GM18499 (cell line): ENCODE data around the gene PTH1R.

Experiments used
- ATAC-seq: cut with Tn5 transposase; IDR thresholded peaks from one replicate; pipeline ENCODE4 v1.9.1; 2021; ENCODE audit warnings: moderate number of reproducible peaks; ENCODE audit not compliant: insufficient read depth, unreplicated experiment

The PTH1R gene

DNA sequence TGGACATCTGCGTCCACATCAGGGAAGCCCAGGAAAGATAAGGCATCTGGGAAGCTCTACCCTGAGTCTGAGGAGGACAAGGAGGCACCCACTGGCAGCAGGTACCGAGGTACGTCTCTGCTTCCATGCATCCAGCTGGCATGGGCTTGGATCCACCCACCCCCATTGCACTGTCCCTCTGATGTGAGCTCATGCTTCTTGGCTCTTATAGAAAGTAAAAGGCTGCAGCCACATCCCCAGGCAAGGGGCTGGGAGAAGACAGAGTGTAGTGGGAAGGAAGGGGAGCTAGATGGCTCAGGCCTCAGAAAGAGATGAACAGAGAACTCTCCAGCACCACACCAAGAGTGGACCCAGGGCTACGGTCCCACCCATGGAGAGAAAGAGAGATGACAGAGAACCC lies 18.2 kb downstream of the PTH1R start:
- no peak for ATAC-seq

DNA sequence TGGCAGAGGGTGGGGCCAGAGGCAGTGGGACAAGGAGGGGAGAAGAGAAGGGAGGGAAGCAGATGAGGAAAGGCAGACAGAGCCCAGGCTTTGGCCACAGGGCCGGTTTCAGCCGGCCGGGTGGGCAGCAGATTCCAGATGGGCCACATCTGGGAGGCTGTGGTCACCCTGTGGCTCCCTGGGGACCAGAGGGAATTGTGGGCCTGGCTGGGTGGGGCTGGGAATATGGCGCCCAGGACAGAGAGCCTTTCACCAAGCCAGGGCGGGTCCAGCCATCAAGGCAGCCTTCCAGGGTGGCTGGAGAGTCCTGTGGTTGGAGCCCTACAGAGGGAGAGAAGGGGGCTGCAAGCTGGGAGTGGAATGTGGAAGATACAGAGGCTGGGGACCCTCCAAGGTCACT lies 18.9 kb downstream of the PTH1R start:
- ATAC-seq, result no peak

DNA sequence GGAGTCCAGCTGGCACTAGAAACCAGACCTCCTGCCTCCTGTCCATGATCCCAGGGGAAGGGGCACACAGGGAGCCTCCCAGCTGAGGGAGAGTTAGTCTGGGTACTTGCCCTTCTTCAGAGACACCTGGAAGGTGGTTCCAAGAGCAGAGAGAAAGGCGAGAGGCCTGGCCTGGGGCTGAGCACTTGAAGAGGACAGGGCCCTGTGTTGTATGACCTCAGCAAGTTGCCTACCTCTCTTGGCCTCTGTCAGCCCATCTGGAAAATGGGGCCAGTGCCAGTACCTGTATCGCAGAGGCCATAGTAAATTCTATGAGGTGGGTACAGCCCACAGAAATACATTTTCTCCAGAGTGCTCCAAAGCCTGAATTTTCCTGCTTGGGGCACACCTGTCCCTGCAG lies 19.5 kb downstream of the PTH1R start:
- ATAC-seq, result no peak

DNA sequence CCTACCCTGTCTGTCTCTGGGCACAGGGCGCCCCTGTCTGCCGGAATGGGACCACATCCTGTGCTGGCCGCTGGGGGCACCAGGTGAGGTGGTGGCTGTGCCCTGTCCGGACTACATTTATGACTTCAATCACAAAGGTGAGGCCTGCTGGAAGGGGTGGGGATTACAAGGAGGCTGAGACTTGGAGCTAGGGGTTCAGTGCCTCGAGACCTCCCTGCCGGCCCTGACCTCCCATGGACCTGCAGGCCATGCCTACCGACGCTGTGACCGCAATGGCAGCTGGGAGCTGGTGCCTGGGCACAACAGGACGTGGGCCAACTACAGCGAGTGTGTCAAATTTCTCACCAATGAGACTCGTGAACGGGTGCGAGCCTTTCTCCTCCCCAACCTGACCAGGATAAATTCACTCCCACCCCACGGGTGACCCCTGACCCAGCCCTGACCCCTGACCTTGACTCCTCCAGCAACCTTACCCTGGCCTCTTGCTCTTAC lies 20.4 kb downstream of the PTH1R start:
- ATAC-seq, result no peak

DNA sequence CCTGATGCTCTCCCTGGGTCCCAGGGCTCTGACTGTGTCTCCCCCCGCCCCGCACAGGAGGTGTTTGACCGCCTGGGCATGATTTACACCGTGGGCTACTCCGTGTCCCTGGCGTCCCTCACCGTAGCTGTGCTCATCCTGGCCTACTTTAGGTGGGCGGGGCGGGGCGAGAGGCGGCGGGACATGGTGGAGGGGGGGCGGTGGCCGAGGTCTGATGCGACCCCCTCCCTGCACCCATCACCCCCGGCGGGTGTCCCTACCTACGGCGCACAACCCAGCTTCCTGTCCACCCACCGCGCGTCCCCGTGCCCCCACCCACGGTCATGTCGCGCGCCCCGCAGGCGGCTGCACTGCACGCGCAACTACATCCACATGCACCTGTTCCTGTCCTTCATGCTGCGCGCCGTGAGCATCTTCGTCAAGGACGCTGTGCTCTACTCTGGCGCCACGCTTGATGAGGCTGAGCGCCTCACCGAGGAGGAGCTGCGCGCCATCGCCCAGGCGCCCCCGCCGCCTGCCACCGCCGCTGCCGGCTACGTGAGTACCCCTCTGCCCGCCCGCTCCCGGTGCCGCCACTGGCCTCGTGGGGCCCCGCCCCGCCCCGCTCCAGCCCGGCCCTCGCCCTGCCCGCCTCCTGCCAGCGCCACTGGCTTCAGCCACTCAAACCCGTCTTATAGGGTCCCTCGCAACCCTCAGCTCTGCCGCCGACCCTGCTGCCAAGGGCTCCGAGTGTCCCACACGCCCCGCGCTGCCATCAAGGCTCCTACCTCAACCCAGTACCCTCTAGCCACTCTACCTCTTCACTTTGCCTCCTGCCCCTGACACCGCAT lies 21.0 kb downstream of the PTH1R start:
- ATAC-seq, result no peak

DNA sequence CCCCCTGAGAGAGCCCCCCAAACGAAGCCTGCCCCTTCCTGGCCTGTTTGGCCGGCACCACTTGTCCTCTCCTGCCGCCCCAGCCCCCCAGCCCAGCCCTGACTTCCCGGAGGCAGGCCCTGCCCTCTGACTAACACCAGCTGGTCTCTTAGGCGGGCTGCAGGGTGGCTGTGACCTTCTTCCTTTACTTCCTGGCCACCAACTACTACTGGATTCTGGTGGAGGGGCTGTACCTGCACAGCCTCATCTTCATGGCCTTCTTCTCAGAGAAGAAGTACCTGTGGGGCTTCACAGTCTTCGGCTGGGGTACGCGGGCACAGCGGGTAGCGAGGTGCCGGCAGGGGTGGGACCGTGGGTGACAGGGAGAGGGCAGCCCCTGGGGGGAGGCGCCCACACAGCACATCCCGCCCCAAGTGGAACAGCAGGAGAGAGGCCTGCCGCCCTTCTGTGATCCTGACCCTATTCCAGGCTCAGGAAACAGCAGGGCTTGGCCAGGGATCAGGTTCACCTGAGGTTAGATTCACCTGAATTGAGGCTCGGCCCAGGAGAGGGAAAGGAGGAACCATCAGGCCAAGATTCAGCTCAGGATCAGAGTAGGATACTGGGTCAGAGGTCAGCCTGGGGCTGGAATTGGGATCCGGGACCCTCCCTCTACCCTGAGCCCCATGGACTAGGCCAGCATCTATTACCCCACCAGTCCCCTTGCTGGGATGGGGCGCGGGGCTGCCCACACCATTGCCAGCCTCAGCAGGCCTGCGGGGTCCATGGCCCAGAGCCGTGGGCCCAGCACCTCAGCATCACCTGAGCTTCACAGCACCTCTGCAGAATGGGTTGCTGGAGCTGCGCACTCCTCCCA lies 21.9 kb downstream of the PTH1R start:
- ATAC-seq, result no peak

DNA sequence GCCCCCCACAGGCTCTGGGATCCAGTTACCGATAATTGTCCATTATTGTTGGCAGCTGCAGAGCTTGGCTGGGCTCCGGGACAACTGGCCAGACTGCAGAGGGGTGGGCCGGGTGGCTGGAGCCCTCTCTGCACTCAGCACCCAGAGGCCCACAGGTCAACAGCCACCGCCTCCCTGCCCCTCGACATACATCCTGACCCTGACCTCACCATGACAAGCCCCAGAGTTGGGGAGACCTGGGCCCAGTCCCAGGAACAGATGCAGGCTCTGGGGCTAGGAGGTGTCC lies 22.4 kb downstream of the PTH1R start:
- no peak for ATAC-seq

DNA sequence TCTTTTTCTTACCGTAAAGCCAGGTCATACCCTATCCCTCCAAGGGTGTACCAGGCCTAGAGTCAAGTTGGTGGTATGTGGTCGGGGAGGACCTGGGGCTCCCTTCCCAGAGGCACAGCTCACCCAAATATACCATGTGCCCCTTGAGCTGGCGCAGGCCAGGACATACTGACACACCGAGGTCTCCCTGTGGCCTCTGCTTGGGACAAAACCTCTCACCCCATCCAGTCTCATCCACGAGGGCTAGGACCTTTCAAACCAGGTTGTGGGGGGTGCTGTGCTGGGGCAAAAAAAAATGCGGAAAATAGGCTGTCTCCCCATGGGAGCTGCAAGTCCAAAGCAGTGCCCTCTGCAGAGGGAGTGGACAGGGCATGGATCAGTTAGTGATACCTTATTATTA lies 22.8 kb downstream of the PTH1R start:
- no peak for ATAC-seq

DNA sequence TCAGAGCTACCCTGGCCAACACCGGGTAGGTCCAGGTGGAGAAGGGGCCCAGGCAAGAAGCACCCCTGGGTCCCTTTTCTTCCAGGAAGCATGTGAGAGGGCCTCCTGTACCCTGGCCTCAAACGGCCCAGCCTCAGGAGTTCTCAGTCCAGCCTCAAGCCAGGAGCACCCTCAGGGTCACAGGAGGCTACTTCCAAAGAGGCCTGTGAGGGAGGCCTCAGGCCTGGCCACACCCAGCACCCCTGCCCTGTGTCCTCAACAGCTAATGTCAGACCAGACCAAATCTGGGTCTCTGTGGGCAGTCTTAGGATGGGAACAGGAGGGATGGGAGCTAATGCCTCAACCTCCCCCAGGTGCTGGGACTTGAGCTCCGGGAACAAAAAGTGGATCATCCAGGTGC lies 23.5 kb downstream of the PTH1R start:
- ATAC-seq, result no peak

DNA sequence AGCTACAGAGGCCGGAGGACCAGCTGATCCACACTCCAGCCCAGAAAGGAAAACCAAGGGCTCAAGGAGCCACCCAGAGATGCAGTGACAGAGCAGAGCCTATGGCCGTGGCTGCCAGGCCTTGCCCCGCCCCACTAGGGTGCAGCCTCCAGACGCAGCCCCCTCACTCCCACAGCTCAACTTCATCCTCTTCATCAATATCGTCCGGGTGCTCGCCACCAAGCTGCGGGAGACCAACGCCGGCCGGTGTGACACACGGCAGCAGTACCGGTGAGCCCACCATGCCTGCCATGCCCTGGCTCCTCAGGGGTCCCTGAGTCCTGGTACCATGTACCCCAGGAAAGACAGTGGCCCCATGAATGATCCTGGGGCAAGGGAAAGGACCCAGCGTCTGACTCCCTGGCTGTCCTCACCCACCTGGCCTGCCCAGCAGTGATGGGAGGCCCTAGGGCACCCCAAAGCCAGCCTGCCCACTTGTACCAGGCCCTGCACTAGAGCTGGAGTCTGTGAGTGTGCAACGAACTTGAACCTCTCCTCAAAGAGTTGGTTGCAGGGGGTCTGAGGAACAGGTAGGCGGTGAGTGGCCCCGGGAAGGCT lies 24.2 kb downstream of the PTH1R start:
- ATAC-seq, result no peak

DNA sequence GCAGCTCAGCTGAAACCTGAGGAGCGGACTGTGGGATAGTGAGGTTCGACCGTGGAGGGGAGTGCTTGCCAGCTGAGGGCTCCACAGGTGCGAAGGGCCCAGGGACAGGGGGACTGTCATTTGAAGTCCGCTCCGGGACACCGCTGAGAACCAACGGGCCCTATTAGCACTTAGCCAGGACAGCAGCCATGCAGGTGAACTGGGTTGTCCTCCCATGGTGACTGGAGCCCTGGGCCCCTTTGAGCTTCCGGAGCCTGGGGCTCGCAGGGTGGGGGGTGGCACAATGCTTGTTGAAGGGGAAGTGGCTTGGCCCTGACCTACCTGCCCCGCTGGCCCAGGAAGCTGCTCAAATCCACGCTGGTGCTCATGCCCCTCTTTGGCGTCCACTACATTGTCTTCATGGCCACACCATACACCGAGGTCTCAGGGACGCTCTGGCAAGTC lies 24.7 kb downstream of the PTH1R start:
- no peak for ATAC-seq

DNA sequence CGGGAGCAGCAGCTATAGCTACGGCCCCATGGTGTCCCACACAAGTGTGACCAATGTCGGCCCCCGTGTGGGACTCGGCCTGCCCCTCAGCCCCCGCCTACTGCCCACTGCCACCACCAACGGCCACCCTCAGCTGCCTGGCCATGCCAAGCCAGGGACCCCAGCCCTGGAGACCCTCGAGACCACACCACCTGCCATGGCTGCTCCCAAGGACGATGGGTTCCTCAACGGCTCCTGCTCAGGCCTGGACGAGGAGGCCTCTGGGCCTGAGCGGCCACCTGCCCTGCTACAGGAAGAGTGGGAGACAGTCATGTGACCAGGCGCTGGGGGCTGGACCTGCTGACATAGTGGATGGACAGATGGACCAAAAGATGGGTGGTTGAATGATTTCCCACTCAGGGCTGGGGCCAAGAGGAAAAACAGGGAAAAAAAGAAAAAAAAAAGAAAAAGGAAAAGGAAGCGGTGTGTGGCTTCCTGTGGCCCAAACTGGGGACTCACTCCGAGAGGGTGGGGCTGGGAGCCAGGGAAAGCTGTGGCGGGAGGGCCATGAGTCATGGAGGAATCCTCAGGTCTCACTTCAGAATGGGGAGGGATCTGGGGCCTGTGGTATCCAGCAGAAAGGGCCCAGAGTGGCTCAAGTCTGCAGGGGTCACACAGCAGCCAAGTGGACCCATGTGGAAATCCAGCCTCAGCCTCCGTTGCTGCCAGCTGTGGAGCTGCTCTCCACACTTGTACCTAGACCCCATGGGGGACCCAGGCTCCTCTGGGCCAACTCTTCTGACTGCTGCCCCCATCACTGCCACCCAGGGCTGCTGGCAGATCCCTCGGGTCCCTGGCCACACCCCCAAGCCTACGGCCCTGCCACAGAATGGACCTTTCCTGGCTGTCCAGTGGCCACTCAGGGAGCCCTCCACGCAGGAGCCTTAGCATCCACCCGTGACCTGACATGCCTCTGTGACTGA lies 26.1 kb downstream of the PTH1R start:
- ATAC-seq, result no peak

DNA sequence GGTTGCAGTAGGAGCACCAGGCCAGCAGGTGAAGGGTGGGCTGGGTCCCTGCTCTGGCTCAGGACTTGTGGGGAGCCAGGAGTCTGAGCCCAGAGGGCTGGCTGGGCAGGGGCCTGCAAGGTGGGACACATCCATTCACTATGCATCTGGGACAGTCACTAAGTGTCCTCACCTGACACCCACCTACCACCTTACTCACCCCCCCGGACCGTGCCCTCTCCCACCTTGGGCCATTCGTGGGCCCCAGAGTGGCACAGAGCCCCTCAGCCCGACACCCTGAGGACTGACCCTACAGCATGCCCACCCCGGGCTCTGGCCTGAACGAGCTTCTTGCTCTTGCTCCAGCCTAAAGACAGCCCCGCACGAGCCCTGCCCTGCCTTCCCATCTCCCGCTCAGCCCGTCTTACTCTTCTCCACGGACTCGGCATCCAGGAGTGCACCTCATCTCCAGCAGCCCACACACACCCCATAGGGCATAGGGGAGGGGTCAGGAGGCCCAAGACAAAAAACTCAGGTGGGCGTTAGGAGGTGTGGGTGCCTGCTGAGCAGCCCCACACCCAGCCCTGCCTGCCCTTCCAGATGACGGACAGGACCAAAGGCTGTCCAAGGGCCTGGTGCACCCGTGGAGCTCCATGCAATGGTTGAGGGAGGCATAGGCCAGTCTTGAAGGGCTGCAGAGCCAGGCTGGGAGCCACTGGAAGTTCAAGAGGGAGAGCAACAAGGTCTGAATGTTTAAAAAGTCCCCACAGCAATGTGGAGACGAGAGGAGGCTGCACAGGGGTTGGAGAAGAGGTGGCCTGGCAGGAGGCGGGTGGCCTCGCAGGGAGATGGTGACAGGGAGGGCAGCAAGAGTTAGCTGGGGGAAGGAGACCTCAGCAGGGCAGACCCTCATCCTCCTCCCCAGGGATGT lies 27.0 kb downstream of the PTH1R start:
- no peak for ATAC-seq

DNA sequence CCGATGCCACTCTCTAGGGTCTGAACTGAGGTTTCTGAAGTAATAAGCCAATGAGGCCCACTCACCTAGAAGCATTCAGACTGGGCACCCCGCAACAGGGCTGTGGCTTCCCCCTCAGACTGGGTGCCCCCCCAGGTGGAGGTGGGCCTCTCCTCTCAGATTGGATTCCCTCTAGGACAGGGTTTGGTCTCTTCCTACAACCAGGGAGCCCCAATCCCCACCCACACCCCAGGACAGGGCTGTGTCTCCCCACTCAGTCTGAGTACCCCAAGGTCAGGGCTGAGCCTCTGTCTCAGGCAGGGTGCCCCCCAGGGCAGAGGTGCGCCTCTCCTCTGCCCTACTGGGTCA lies 27.7 kb downstream of the PTH1R start:
- no peak for ATAC-seq

DNA sequence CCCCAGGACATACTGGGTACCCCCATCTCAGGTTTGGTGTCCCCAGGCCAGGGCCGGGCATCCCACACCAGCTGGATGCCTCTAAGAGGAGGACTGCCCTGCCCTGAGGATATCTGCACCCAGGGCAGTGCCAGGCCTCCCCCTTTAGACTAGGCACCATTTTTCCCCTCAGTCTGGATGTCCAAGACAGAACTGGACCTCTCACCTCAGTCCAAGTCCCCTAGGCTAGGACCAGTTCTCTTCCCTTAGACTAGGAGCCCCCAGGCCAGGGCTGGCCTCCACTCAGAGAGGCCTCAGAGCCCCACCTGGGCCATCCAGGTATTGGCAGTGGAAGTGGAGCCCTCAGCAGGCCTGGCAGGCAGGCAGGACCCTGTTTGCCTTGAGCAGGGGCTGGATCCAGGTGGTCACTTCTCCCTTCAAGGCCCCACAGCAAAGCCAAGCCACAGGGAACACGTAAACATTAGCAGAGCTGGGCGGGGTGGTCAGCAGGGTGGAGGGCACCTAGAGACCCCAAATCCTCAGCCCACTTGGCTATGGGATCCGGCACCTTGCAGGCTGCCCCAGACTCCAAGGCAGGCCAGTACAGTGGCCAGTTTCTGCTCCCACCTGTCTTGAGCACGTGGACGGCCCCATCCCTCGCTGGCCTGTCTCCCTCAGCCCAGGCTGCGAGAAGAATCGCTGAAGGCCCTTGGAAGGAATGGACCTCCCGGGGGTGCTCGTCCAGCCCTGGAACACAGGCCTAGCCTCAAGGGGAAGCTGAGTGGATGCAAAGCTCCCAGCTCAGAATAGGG lies 28.3 kb downstream of the PTH1R start:
- no peak for ATAC-seq

DNA sequence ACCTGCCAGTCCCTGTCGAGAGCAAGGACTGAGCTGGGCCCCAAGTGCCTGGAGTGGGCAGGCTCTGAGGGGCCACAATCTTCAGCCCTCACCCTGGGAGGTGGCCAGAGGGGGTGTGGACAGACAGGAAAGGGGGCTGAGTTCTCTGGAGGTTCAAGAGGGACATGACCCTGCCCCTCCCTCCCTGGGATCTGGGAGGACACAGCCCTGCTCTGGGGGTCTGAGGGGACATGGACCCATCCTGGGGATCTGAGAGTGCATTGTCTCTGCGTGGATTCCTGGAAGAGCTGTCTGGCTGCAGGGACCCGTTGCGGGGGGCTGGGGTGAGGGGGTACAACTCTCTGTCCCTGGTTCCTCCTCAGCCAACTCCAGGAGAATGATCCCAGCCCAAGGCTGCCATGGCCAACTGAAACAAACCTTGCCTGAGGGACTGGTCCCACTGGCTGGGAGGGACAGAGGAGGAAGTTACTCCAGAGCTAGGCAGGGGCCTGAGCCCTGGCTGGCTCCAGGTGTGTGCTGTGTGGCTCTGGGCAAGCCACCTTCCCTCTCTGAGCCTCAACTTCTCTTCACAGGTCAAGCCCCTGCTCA lies 29.0 kb downstream of the PTH1R start:
- no peak for ATAC-seq

DNA sequence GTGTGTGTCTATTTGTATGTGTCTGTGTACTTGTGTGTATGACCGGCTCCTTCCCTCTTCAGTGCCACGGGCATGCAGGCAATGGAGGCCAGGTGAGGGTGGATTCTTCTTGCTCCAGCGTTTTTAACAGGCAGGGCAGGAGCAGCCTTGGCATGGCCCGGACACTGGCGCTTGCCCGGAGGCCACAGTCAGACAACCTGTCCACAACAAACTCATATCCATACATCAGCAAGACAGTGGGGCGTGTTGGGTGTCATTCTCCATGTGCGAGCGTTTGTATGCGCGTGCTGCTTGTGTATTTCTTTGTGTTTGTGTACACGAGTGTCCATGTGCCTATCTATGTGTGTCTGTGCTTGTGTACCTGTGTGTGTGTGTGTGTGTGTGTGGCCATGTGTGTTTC lies 29.8 kb downstream of the PTH1R start:
- ATAC-seq, result no peak

DNA sequence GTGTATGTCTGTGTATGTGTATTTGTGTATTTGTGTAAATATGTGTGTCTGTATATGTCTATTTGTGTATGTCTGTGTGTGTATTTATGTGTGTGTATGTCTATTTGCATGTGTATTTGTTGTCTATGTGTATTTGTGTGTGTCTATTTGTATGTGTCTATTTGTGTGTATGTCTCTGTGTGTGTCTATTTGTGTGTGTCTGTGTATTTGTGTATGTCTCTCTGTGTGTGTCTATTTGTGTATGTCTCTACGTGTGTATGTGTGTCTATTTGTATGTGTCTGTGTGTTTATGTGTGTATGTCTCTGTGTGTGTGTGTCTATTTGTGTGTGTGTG lies 30.4 kb downstream of the PTH1R start:
- ATAC-seq, result no peak
